GM12891 (cell line): ENCODE data around the gene SFRP5.

Experiments
- DNase-seq: peaks from one replicate; pipeline ENCODE4 v3.0.0; 2011; ENCODE audit warnings: low spot score; ENCODE audit not compliant: insufficient read length
- FAIRE-seq: peaks from 2 replicates; lab custom pipeline; 2011; peaks lifted over from hg19 to GRCh38; lab: Jason Lieb, UNC
- PAX5 ChIP-seq: IDR thresholded peaks from 2 replicates; pipeline ENCODE4 v1.6.1; 2011; ENCODE audit warnings: low read length, moderate library complexity, mild to moderate bottlenecking; ENCODE audit not compliant: insufficient read depth, severe bottlenecking
- POLR2A ChIP-seq: IDR thresholded peaks from 2 replicates; pipeline ENCODE4 v1.6.1; 2011; ENCODE audit warnings: low read depth, low read length, control low read depth
- POLR2AphosphoS5 ChIP-seq: IDR thresholded peaks from 2 replicates; pipeline ENCODE4 v1.6.1; 2011; ENCODE audit warnings: low read depth, low read length, control low read depth
- POU2F2 ChIP-seq: IDR thresholded peaks from 2 replicates; pipeline ENCODE4 v1.6.1; 2011; ENCODE audit warnings: low read depth, mild to moderate bottlenecking, control low read depth, low read length, moderate library complexity
- SPI1 ChIP-seq: IDR thresholded peaks from 2 replicates; pipeline ENCODE4 v1.6.1; 2011; ENCODE audit warnings: low read depth, low read length, control low read depth
- TAF1 ChIP-seq: IDR thresholded peaks from 2 replicates; pipeline ENCODE4 v1.6.1; 2011; ENCODE audit warnings: low read depth, low read length, control low read depth

Gene SFRP5

DNA sequence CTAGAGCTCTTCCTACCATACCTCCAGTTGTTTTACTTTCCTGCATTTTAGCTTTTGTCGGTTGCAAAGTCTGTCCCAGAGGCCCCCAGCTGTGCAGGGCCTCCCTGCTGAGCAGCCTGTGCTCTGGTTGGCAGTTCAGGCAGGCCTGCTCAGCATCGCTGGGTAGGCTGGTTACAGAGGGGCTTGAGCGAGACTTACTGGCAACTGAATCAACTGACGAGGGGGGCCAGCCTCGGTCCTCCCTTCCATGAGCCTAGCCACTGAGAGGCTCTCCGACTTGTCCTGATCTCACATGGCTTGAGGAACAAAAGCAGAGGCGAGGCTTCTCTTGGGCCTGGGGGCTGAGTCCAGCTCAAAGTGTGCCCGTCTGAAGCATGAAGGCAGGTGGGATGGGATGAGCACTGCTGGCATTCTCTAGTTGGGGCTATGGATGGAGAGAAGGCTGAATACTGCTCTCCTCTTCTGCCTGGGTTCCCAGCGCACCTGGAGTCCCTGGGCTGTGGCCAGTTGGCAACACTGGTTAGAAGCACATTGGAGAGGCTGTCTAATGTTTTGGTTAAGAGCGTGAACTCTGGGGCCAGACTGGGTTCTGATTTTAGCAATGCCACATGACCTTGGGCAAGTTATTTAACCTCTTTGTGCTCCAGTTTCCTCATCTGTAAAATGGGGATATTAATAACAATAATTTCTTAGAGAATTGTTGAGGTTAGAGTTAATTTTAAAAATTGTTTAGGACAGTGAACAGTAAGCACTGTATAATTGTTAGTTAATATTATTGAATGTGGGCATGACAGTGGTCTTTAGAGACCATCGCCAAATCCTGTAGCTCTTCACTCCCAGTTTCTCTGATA, 6.9 kb upstream of the SFRP5 start:
- DNase-seq, result no peak
- TF ChIP-seq TAF1 (no peak), PAX5 (no peak), POLR2AphosphoS5 (no peak), POU2F2 (no peak), POLR2A (no peak), SPI1 (no peak)
- FAIRE-seq, result no peak

- FAIRE-seq (no peak), DNase-seq (no peak)
- no peak for TF ChIP-seq PAX5
- TF ChIP-seq POLR2A, result no peak
- no peak for TF ChIP-seq TAF1
- TF ChIP-seq SPI1, result no peak
- no peak for TF ChIP-seq POU2F2
- TF ChIP-seq POLR2AphosphoS5, result no peak
Measured at GRCh38 chr10:97777143-97777542, 5.3 kb upstream of the SFRP5 start.

DNA sequence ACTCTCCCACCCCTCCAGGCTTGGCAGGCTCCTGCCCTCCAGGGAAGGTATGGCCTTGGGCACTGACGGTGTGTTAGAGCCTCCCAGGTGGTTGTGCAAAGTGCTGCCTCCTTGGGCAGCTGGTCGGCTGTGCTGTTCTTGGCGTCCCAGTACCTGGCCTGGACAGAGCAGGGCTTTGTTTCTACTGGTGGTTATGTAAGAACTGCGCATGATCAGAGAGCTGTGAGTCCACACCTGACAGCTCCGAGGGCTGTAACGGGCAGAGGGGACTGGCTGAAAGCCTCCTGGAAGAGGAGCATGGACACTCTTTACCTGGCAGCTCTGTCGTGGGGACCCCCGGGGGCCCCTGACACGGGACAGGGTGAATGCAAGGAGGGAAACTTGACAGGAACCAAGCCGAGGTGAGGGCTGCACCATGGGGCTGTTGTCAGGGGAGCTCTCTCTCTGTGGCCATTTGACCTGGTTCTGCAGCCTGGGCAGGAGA, 3.1 kb upstream of the SFRP5 start:
- FAIRE-seq, result no peak
- TF ChIP-seq POLR2A, result no peak
- TF ChIP-seq SPI1, result no peak
- TF ChIP-seq POU2F2, result no peak
- no peak for TF ChIP-seq POLR2AphosphoS5
- no peak for TF ChIP-seq PAX5
- no peak for TF ChIP-seq TAF1
- DNase-seq, result no peak

- FAIRE-seq (no peak), DNase-seq (no peak)
- TF ChIP-seq SPI1 (no peak), POLR2AphosphoS5 (no peak), TAF1 (no peak), POLR2A (no peak)
Measured at GRCh38 chr10:97773096-97773495, 1.3 kb upstream of the SFRP5 start.

- DNase-seq (peak; percentile 54), FAIRE-seq (no peak)
- TF ChIP-seq POLR2A, result no peak
- no peak for TF ChIP-seq POLR2AphosphoS5
- no peak for TF ChIP-seq SPI1
- TF ChIP-seq PAX5, result no peak
- no peak for TF ChIP-seq TAF1
- no peak for TF ChIP-seq POU2F2
Measured at GRCh38 chr10:97771055-97771891, 526 bp downstream of the SFRP5 start.

DNA sequence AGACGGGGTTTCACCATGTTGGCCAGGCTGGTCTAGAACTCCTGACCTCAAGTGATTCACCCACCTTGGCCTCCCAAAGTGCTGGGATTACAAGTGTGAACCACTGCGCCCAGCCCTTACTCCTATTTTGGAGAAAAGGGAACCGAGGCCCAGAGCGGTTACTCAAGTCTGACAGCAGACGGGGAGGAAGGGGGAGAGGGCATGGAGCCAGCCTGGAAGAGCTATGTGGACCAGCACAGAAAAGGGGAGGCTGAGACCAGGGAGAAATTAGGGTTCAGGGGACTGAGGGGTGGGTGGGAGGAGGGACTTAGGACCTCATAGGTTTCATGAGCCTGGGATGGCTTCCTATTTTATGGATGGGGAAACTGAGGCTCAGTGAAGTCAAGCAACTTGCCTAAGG, 1.5 kb downstream of the SFRP5 start:
- FAIRE-seq, result no peak
- DNase-seq, result no peak
- TF ChIP-seq TAF1 (no peak), PAX5 (no peak), POLR2A (no peak), POLR2AphosphoS5 (no peak), SPI1 (no peak), POU2F2 (no peak)

DNA sequence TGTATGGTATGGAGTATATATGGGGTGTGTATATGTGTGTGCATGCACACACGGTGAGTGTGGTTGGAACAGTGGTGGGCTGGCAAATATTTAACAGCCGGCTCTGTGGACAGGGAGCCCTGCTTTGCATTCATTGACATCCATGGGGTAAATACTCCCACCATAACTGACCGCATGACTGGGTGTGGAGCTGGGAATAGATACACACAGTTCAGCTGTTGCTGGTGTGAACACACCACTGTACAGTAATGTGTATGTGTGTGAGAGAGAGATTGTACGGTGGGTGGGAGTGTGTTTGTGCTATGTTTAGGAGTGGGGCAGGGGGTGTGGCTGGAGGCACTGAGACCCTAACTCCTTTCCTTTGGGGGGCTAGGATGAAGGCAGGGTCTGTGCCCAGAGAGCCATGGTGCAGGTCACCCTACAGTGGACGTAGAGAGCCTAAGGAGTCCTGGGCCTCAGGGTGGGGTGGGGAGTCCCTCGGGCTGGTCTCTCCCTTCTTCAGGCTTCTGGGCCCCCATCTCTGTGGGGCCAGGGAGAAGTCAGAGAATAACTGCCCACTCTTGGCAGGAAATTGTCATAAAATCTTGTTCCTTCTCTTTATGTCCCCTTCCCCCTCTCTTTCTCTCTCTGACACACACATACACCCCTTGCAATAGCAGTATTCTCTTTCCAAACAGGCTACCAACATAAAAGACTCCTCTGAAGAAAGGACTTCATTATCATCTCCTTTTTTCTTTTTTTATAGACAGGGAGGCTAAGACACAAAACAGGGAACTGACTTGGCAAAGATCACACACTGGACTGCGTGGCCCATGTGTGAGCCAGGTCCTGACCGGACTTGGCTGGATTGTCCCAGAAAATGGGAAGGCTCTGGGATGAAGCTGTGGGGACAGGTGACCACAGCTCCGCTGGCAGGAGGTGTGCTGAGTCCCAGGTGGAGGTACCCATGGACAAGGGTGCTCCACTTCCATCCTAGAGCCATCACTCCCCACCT, 3.2 kb downstream of the SFRP5 start:
- TF ChIP-seq PAX5 (no peak), POLR2A (no peak), POLR2AphosphoS5 (no peak), POU2F2 (no peak), TAF1 (no peak), SPI1 (no peak)
- no peak for DNase-seq
- no peak for FAIRE-seq

GRCh38 chr10:97766996-97767924, 4.5 kb downstream of the SFRP5 start:
- TF ChIP-seq TAF1 (no peak), PAX5 (no peak), SPI1 (no peak), POU2F2 (no peak), POLR2A (no peak), POLR2AphosphoS5 (no peak)

More at GRCh38 chr10:97766996-97767924, 4.5 kb downstream of the SFRP5 start:
- DNase-seq (no peak), FAIRE-seq (no peak)
